NCI-H2029 (cell line): ENCODE data around the gene ATP6V1C2.
"Not testable (repeated sequence)": the region's sequence is repeated elsewhere in the genome, so short reads cannot be mapped to it uniquely, and the experiment has no call there.

Source experiments
- DNase-seq: peaks from one replicate; lab custom pipeline; 2025; lab: John Stamatoyannopoulos, UW

Gene ATP6V1C2

GRCh38 chr2:10770956-10771750, 49.7 kb downstream of the ATP6V1C2 start:
- DNase-seq = no peak

GRCh38 chr2:10771786-10772185, 50.4 kb downstream of the ATP6V1C2 start:
- no peak for DNase-seq

- DNase-seq = no peak
Observed at GRCh38 chr2:10772201-10772867, 50.9 kb downstream of the ATP6V1C2 start.

GRCh38 chr2:10772868-10773215, 51.4 kb downstream of the ATP6V1C2 start:
- DNase-seq = no peak

- no peak for DNase-seq
Observed at GRCh38 chr2:10773821-10774341, 52.5 kb downstream of the ATP6V1C2 start.

- DNase-seq = no peak
Observed at GRCh38 chr2:10774394-10774793, 53.0 kb downstream of the ATP6V1C2 start.

GRCh38 chr2:10775021-10775780, 53.8 kb downstream of the ATP6V1C2 start:
- no peak for DNase-seq

- no peak for DNase-seq
Observed at GRCh38 chr2:10775831-10776230, 54.4 kb downstream of the ATP6V1C2 start.

GRCh38 chr2:10776231-10776977, 55.0 kb downstream of the ATP6V1C2 start:
- DNase-seq = no peak

GRCh38 chr2:10777111-10777841, 55.8 kb downstream of the ATP6V1C2 start:
- no peak for DNase-seq

- no peak for DNase-seq
Observed at GRCh38 chr2:10777842-10778723, 56.7 kb downstream of the ATP6V1C2 start.

- no peak for DNase-seq
Observed at GRCh38 chr2:10778724-10779115, 57.3 kb downstream of the ATP6V1C2 start.

GRCh38 chr2:10779776-10780490, 58.5 kb downstream of the ATP6V1C2 start:
- no peak for DNase-seq

GRCh38 chr2:10780491-10780820, 59.0 kb downstream of the ATP6V1C2 start:
- DNase-seq = no peak

GRCh38 chr2:10780821-10781220, 59.4 kb downstream of the ATP6V1C2 start:
- DNase-seq = not testable (repeated sequence)

GRCh38 chr2:10781746-10782145, 60.3 kb downstream of the ATP6V1C2 start:
- no peak for DNase-seq

GRCh38 chr2:10783421-10783820, 62.0 kb downstream of the ATP6V1C2 start:
- no peak for DNase-seq

- no peak for DNase-seq
Observed at GRCh38 chr2:10784719-10785118, 63.3 kb downstream of the ATP6V1C2 start.

- no peak for DNase-seq
Observed at GRCh38 chr2:10785260-10785659, 63.8 kb downstream of the ATP6V1C2 start.
